Mammary epithelial cell (primary cell): ENCODE measurements around the gene WLS.

Experiments
- CTCF ChIP-seq, 2 donors: IDR thresholded peaks in 1 of 2; conservative IDR thresholded peaks in 1 of 2; 2 replicates each; pipeline ENCODE4 v1.5.1; 2011 to 2012; ENCODE audit warnings: inconsistent platforms in 2 of 2, low read length in 2 of 2, mild to moderate bottlenecking in 2 of 2, control low read depth in 1 of 2, low read depth in 1 of 2; ENCODE audit not compliant: insufficient read depth in 1 of 2; ENCODE audit errors: extremely low read depth in 1 of 2
- EZH2 ChIP-seq: IDR thresholded peaks from 2 replicates; pipeline ENCODE4 v1.6.1; 2012; ENCODE audit warnings: low read length, inconsistent platforms, borderline replicate concordance

GRCh38 chr1:68178821-68179490, 53.4 kb downstream of the WLS start:
- TF ChIP-seq CTCF (conservative IDR thresholded peaks at IDR 0.05 in 1 of 2, IDR thresholded peaks at IDR 0.05 in 1 of 2; ENCODE audit: extremely low read depth in 1 of 2, insufficient read depth in 1 of 2, low read depth in 1 of 2, low read length in 2 of 2), result no peak
- TF ChIP-seq EZH2, result no peak
